Stimulated activated CD4-positive, alpha-beta T cell treated with anti-CD3 and anti-CD28 coated beads, Interleukin-12 subunit alpha, Interleukin-12 subunit beta, amount 100 ng/mL, for 24 hours (primary cell): ENCODE measurements around the gene JAKMIP1.

Experiments used
- DNase-seq, 2 experiments: peaks; one replicate each; pipeline ENCODE4 v3.0.0-alpha.2; 2020; ENCODE audit warnings: low read depth in 2 of 2

JAKMIP1 gene

GRCh38 chr4:6200011-6200921 lies at the start of gene JAKMIP1:
TSS of gene JAKMIP1 (minus strand) at chr4:6200549. CDS start at chr4:6112850, 87,699 bp downstream.
- peak; percentile 52 to 80 for DNase-seq

DNA sequence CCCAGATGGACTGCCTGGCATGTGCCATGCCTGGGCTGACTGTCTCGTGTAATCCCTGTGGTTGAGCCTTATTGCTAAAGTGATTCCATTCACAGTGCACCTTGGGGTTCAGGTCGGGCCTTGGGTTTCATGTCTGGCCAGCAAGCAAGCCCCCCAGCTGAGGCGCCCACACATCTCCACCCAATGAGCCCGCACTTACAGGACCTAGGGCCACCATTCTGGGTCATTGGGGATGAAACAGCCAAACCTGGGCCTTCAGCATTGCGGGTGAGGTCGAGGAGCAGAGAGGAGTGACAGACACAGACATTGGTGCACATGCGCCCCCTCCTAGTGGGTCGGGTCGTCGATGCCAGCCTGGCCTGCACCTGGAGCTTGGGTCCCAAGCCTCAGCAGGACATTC lies 48.0 kb upstream of the JAKMIP1 start:
- DNase-seq, result no peak

GRCh38 chr4:6246170-6246634 lies 45.9 kb upstream of the JAKMIP1 start:
- DNase-seq, result no peak

DNA sequence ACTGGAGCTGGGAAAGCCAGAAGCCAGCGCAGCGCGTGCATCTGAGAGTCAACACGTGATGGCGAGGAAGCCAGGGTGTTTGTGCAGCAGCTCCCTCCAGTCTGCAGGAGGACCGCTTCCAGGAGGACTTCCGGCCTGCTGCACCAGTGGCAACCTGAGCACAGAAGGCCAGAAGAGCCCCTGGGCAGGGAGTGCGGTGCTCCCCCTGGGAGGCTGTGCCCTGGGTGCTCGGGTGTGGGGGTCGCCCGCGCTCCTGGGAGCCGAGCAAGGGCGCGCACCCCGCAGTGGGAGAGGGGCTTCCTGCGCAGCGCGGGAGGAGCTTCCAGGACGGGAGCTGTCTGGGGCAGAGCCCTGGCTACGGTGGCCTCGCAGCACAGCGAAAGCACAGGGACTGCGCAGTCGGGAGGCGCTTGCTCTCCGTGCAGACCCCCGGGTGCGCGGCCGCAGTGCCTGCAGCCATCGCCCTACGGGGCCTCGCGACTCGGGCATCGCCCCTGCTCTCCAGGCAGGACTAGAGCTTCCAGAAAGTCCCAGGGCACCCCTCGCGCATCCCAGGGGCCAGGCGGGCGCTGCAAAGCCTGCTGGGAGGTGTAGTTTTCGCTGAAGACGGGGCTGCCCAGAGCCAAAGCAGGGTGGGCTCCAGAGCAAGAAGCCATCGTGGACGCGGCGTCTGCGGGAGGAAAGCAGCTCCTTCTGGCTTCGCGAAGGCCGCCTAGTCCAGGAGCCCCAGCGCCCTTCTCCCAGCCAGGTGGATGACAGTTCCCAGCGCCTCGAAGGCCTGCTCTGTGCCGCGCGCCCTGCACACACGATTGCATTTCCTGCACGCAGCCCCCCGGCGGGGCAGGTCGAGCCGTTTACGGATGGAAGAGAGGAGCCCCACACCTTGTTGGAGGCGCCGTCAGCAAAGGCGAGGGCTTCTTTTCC lies 45.2 kb upstream of the JAKMIP1 start:
- no peak for DNase-seq

GRCh38 chr4:6242271-6243029 lies 42.1 kb upstream of the JAKMIP1 start:
- DNase-seq, result no peak

DNA sequence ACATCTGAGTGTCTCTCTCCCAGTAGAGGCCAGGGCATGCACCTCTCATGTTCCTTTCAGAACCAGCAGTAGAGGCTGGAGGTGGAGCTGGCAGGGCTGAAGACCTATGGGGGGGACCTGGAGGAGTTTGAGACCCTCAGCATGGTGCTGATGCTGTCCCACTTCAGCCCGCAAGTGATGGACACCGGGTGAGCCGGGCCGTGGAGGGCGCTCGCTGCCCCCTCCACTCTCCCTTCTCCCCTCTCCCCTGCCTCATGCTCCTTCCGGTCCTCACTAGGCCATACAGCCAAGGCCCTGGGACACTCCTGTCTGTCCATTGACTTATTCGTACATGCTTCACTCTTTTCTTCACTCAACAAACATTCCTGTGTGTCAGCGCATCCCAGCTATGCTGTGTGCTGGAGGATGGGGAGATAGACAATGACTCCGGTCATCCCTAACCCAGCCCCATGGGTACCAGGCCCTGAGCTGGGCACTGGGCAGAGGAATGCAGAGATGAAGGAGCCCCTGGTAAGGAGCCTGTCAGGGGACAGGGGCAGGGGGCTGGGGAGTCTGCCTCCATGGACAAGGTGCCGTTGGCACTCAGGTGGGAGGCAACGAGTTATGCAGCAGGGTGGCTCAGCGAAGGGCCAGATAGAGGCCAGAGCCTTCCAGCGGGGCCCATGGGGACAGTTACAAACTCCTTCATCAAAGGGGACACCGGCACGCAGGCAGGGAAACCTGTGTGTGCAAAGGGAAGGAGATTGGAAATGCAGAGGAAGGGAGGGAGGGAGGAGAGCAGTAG lies 40.9 kb upstream of the JAKMIP1 start:
- no peak for DNase-seq

DNA sequence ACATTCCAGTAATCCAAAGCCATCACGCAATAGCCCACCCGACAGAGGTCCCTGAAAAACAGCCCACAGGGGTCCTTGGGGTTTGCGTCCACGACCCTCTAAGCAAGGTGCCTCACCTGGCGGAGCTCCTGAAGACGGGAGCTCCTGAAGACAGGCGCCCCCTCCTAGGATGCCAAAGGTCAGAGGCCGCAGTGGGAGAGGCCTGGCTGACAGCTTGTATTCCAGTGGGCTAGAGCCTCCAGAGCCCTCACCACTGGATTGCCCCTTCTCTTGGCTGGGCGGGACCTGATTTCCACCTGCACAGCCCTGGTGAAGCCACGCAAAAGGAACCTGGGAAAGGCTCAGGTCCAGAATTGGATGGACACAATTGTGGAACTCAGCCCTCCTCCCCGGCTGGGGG lies 39.6 kb upstream of the JAKMIP1 start:
- no peak for DNase-seq

GRCh38 chr4:6239486-6239885 lies 39.1 kb upstream of the JAKMIP1 start:
- no peak for DNase-seq

- no peak for DNase-seq
These were observed 36.6 kb upstream of the JAKMIP1 start for GRCh38 chr4:6236816-6237390.

DNA sequence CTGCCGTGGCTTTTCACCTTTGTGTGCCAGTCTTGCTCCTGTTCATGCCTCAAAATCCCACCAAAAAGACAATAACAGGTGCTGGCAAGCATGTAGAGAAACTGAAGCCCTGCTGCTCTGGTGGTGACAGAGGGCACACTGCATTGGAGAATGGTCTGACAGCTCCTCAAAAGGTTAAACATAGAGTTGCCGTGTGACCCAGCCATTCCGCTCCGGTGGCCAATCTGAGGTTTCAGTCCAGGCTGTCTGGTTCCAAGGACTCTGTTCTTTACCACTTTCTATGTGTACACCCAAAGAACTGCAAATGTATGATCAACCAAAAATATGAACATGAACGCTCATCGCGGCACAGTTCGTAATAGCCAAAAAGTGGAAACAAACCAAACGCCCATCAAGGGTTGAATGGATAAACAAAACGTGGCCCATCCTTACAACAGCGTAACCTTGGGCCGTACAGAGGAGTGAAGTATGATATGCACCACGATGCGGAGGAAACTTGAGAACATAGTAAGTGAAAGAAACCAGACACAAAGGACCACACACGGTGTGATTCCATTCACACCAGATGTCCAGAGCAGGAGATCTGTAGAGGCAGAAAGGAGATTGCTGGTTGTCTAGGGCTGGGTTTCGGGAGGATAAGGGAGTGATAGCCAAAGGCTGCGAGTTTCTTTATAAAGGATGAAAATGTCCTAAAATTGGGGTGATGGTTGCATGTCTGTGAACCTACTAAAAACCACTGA lies 35.7 kb upstream of the JAKMIP1 start:
- DNase-seq, result no peak

DNA sequence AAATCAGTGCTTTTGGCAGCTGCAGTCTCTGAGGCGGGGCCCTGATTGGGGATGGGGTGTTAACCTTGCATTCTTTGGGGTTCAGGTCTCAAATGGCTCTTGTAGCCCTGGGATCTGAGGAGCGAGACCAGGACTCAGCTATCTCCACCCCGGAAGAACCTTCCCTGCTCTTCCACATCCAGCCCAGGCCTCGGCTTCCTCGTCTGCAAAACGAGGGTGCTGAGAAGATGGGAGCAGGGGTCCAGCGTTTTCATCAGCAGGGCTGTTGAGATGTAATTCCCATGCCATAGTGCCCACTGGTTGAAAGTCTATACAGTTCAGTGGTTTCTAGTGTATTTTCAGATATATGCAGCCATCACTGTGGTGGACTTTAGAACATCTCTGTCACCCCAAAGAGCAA lies 34.7 kb upstream of the JAKMIP1 start:
- no peak for DNase-seq

- DNase-seq, result no peak
These were observed 33.6 kb upstream of the JAKMIP1 start for GRCh38 chr4:6233929-6234328.

- no peak for DNase-seq
These were observed 32.8 kb upstream of the JAKMIP1 start for GRCh38 chr4:6232836-6233785.

DNA sequence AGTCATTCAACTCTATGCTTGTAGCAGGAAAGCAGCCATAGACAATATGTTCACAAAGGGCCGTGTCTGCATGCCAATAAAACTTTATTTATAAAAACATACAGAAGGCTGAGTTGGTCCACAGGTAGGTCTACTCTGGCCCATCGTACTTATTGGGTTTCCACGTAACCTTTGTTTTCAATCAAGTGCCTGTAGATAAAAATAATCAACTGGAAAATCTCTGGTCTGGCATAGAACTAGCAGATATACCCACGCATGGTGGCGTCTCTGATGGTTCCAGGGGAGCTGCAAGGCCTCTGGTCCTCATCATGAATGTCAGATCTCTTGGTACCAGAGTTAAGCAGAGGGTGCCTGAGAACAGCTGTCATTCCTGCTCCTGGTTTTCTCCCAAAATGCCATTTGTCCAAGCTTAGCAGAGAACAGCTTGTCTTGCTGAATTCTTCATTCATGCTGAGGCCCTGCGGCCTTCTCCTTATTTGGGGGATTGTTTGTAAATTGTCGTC lies 31.4 kb upstream of the JAKMIP1 start:
- DNase-seq, result no peak

DNA sequence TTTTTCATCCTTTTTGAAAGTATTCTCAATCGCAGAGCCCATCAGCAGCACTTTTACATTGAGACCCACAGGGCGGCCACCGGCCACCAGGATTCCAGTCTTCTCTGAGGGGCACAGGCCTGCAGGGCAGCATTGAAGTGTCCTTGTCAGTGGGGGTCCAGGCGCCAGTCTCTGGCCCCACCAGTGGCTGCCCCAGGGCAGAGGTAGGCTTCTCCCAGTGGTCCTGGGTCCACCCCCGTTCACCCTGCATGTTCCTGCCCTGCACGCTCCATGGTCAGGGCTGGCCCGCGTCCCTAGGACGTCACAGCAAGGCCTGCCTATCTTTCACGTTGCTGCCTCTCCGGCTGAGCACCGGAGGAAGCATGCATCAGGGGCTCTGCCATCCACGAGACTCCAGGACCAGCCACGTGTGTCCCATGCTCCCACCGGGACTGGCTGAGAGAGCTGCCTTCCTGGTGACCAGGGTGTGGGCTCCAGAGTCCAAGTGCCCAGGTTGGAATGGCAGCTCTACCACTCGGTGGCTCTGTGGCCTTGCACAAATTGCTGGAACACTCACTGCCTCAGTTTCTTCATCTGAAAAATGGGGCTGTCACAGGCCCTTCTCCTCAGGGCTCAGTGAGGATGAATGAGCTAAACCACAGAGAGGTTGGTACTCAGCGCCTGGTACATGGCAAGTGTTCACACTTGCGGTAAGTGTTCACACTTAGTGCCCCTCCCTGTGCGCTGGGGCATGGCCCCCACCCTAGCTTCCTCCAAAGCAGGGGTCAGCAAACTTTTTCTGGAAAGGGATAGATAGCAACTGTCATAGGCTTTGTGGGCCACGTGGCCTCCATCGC lies 30.7 kb upstream of the JAKMIP1 start:
- DNase-seq, result no peak

- DNase-seq, result no peak
These were observed 30.1 kb upstream of the JAKMIP1 start for GRCh38 chr4:6230502-6230785.

DNA sequence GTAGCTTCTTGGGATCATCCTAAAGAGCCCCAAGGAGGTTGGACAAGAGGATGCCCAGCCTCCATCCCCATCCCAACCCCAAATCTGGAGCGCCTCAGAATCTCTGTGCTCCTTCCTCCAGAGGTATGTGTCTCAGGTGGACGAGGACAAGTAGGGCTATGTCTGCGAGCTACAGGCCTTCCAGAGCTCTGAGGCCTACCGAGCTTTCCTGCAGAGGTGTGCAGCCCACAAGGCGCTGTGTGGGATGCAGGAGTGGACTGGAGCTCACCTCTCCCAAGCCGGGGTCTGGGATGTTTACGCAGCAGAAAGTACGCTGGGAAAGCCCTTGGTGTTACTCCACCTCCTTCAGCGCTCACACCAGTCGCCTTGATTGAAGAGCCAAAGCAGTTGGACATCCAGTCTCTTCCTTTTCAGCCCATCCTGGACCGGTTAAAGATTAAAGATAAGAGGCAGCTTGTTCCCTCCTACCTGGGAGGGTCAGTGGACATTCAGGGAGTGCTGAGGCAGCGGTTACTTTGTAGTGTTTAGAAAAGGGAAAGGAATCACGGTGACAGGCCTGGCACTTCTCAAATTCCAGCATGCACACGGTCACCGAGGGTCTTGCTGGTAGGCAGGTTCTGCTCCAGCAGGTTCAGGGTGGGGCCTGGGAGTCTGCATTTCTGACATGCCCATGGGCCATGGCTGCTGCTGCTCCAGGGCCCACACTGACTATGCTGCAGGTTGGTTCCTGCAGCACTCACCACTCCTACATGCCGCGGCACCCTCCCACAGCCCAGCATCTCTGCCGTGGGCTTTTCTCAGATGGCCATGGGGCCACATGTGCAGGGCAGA lies 29.5 kb upstream of the JAKMIP1 start:
- DNase-seq, result no peak
